Measurements from ENCODE around the gene SHROOM3.

SHROOM3 gene

DNA sequence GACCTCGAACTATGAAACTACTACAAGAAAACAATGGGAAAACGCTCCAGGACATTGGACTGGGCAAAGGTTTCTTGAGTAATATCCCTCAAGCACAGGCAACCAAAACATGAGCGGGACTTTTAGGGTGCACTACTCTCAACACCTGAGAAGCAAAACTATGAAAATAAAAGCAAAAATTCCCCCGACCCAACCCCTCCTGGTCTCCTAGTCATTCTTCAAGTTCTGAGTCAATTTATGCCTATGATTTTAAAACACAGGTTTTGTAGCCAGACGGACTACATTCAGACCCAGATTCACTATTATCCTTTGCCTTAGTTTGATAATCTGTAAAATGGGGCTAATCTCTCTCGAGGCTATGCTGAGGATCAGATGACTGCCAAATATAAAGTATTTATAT lies 365.9 kb downstream of the SHROOM3 start:
- H3K9me3 ChIP-seq: no peaks in the 10 kb centered on the region
- TF ChIP-seq, protein P1, sequence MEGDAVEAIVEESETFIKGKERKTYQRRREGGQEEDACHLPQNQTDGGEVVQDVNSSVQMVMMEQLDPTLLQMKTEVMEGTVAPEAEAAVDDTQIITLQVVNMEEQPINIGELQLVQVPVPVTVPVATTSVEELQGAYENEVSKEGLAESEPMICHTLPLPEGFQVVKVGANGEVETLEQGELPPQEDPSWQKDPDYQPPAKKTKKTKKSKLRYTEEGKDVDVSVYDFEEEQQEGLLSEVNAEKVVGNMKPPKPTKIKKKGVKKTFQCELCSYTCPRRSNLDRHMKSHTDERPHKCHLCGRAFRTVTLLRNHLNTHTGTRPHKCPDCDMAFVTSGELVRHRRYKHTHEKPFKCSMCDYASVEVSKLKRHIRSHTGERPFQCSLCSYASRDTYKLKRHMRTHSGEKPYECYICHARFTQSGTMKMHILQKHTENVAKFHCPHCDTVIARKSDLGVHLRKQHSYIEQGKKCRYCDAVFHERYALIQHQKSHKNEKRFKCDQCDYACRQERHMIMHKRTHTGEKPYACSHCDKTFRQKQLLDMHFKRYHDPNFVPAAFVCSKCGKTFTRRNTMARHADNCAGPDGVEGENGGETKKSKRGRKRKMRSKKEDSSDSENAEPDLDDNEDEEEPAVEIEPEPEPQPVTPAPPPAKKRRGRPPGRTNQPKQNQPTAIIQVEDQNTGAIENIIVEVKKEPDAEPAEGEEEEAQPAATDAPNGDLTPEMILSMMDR (IDR thresholded peaks at IDR 0.05): no peak
- no peak overlapping the region for H3K4me3 ChIP-seq (ENCODE audit: low read depth in 1 of 2, low read length in 1 of 2)
- no peaks in the 10 kb centered on the region for H3K4me1 ChIP-seq (ENCODE audit: control insufficient read depth in 1 of 2, insufficient read depth in 1 of 2, low read depth in 1 of 2, low read length in 1 of 2)
- H3K36me3 ChIP-seq: no peaks in the 10 kb centered on the region
- H3K27ac ChIP-seq: no peak overlapping the region
- peaks cover 19% of the 10 kb centered on the region for H3K27me3 ChIP-seq

DNA sequence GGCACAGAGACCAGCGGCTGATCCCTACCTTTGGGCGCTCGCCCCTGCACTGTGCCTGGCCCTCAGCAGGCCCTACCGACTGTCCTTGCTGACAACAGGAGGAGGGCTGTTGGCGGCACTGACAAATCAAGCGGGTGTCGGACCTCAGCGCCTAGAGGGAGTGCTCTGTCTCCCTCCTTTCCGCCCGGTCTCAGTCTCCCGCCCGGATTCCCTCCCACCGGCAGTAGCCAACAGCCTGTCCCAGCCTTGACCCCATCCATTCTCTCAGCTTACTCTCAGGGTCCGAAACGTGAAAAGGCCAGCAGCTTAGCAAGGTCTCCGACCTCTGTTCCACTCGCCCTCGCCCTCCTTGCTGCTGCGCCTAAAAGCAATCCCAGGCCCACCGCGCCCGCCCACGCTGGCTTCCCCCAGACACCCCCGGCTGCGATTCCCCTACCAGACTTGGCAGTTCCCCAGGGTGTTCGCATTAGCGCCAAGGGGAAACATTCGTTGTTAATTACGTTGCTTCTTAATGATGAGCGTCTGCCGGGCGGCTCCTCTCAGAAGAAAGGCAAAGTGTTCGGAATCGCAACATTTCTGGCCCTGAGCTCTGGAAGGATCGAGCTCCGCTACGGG lies 366.7 kb downstream of the SHROOM3 start:
- Histone ChIP-seq H3K27ac (no peak overlapping the region), H3K27me3 (peaks cover 19% of the 10 kb centered on the region), H3K4me1 (ENCODE audit: control insufficient read depth in 1 of 2, insufficient read depth in 1 of 2, low read depth in 1 of 2, low read length in 1 of 2) (no peaks in the 10 kb centered on the region), H3K9me3 (no peaks in the 10 kb centered on the region), H3K36me3 (no peaks in the 10 kb centered on the region), H3K4me3 (ENCODE audit: low read depth in 1 of 2, low read length in 1 of 2) (no peak overlapping the region)
- TF ChIP-seq, protein P1 (IDR thresholded peaks at IDR 0.05): no peak

DNA sequence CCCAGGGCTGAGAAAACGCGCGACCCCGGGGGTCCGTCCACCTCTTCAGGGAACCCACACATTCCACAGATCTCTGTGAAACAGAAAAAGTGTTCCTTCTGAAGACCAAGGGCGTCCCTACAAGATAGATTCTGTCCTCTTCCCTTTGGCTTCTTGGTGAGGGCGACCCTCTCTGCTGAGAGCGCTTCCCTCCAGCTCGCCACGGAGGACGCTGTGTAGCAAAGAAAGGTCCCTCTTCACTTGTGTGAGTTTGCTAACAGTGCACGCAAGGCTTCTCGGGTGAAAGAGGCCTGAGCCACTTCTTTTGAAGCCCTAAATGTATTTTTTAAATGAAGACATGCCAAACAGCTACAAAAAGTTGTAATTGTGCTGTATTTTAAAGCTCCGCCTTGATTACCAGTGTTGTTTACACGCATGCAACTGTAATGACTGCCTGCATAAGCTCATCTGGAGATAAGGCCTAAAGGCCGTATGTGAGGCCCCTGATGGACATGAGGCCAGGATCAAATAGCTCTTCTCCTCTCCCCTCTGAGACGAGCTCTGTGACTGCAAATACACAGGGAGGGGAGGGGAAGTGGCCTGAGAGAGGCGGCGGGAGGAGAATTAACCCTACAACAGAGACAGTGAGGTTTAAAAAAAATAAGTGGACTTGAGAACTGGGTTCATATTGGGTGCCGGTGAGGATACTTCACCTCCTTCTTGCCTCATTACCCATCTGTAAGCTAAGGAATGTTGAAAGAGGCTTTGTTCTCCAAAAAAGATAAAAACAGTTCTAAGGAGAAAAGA lies 367.4 kb downstream of the SHROOM3 start:
- H3K9me3 ChIP-seq: no peaks in the 10 kb centered on the region
- no peaks in the 10 kb centered on the region for H3K4me1 ChIP-seq (ENCODE audit: control insufficient read depth in 1 of 2, insufficient read depth in 1 of 2, low read depth in 1 of 2, low read length in 1 of 2)
- TF ChIP-seq, protein P1 (IDR thresholded peaks at IDR 0.05): no peak
- no peaks in the 10 kb centered on the region for H3K36me3 ChIP-seq
- peaks cover 19% of the 10 kb centered on the region for H3K27me3 ChIP-seq
- H3K4me3 ChIP-seq (ENCODE audit: low read depth in 1 of 2, low read length in 1 of 2): no peak overlapping the region
- no peak overlapping the region for H3K27ac ChIP-seq

DNA sequence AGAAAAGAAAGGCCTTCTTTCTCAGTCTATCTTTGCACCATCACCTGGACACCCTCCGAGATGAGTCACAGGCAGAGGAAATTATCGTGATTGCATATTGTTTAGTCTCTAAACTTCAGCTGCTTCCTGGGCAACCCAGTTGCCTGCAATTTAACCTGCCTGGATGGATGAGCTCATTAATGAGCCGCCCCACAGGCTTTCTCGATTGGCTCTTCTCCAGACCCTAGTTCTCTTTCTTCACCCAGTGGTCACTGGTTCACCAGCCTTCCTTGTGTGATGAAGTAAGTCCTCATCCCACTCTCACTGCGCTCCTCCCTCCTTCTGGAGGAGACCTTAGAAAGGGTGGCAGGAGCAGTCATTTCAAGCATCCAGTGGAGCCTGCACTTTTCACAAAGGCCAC lies 368.5 kb downstream of the SHROOM3 start:
- Histone ChIP-seq H3K27ac (no peak overlapping the region), H3K4me1 (ENCODE audit: control insufficient read depth in 1 of 2, insufficient read depth in 1 of 2, low read depth in 1 of 2, low read length in 1 of 2) (no peaks in the 10 kb centered on the region), H3K9me3 (no peaks in the 10 kb centered on the region), H3K27me3 (peaks cover 19% of the 10 kb centered on the region), H3K36me3 (no peaks in the 10 kb centered on the region), H3K4me3 (ENCODE audit: low read depth in 1 of 2, low read length in 1 of 2) (no peak overlapping the region)
- TF ChIP-seq, protein P1 (IDR thresholded peaks at IDR 0.05): no peak

GRCh38 chr4:76804096-76804495 lies 369.1 kb downstream of the SHROOM3 start:
- no peaks in the 10 kb centered on the region for H3K4me1 ChIP-seq (ENCODE audit: control insufficient read depth in 1 of 2, insufficient read depth in 1 of 2, low read depth in 1 of 2, low read length in 1 of 2)
- H3K27ac ChIP-seq: no peak overlapping the region
- peaks cover 19% of the 10 kb centered on the region for H3K27me3 ChIP-seq
- no peaks in the 10 kb centered on the region for H3K9me3 ChIP-seq
- H3K4me3 ChIP-seq (ENCODE audit: low read depth in 1 of 2, low read length in 1 of 2): no peak overlapping the region
- TF ChIP-seq, protein P1 (IDR thresholded peaks at IDR 0.05): no peak
- H3K36me3 ChIP-seq: no peaks in the 10 kb centered on the region
